Stimulated activated CD8-positive, alpha-beta memory T cell treated with anti-CD3 and anti-CD28 coated beads, Interleukin-4, amount 100 ng/mL, for 1 hour (primary cell): Measurements from ENCODE around the gene TH.
"Not testable (repeated sequence)": the region's sequence is repeated elsewhere in the genome, so short reads cannot be mapped to it uniquely, and the experiment has no call there.

Experiments
- DNase-seq, 2 donors: peaks; one replicate each; pipeline ENCODE4 v3.0.0-alpha.2; 2020; ENCODE audit warnings: low read depth in 2 of 2, low spot score in 1 of 2

The TH gene

DNA sequence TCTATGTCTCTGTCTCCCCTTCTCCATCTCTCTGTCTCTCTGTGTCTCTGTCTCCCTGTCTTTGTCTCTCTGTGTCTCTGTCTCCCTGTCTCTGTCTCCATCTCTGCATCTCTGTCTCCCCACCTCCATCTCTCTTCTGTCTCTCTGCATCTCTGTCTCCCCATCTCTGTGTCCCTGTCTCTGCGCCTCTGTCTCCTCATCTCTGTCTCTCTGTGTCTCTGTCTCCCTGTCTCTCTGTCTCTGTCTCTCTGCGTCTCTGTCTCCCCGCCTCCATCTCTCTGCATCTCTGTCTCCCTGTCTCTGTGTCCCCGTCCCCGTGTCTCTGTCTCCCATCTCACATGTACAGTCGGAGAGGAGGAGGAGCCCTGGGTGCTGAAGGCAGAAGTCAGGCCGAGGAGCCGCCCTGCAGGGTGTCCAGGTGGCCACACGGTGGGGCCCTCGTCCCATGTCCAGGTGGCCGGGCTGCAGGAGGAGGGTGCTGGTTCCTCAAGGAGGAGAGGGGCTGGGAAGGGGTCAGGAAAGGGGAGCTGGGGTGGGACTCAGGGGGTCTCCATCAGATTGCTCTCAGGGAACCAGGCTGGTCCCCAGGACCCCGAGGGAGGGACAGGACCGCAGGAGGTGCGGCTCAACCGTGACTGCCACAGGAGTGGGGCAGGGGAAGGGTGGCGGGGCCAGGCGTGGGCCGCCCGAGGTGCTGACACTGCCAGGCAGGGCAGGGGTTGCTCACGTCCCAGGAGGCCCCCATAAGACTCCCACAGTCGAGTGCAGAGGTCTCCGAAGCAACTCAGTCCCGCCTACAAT, 25.6 kb upstream of the TH start:
- DNase-seq = peak; percentile 32 to 47

- DNase-seq = no peak
Measured at GRCh38 chr11:2195756-2196088, 24.1 kb upstream of the TH start.

DNA sequence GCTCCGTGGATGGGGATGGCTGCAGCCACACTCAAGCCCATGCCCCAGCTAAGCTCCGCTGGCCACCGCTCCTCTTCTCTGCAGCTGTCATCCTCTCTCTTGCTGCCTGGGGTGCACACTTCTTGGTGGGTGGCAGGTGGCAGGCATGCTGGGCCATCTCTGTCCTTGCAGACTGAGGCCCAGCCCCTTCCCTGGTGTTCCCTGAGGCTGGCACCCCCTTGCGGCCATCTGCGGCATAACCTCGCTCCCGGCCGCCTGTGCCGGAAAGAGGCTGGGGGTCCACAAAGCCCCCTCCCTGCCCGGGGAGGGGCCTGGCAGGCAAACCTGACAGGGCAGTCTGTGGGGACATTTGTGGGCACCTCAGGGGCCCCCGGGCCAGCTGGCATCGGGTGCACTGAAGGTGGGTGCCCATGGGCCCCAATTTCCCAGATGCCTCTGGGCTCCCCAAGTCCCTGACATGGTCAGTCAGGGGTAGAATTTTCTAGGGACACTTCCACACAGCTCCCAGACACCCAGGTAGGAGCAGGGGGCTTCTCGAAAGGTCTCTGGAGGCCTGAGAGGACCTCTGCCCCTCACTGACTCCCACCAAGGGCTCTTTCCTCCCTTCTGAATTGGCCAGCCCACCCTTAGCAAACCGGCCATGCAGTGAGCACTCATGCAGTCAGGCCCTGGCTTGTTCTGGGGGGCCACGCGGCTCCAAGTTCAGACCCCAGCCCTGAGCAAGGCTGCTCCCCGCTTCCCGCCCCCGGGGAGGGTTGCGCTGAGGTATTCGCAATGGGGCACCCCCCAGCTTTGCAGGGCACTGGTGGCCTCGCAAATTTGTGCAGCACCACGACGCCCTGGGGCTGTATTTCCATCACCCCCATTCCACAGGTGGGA, 23.5 kb upstream of the TH start:
- peak; percentile 23 to 27 for DNase-seq

- DNase-seq = not testable (repeated sequence)
Measured at GRCh38 chr11:2193888-2194595, 22.4 kb upstream of the TH start.

- no peak for DNase-seq
Measured at GRCh38 chr11:2193099-2193887, 21.7 kb upstream of the TH start.

DNA sequence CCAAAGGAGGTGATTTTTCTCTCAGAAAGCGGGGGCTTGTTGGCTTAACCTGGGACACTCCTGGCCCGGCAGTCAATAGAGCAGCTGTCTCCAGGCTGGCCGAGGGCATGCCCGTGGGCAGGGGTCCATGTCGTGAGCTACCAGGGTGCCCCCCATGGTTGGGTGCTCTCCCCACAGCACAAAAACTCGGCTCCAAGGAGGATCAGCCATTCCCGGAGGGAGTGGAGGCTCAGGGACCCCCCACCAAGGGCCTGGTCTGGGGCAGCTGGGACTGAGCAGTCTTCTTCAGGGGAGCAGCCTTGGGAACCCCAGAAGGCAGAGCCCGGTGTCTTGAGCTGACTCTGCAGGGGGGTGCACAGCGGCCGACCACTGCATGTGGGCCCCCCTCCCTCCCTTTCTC, 20.8 kb upstream of the TH start:
- no peak for DNase-seq

GRCh38 chr11:2191883-2192282, 20.3 kb upstream of the TH start:
- DNase-seq = no peak

DNA sequence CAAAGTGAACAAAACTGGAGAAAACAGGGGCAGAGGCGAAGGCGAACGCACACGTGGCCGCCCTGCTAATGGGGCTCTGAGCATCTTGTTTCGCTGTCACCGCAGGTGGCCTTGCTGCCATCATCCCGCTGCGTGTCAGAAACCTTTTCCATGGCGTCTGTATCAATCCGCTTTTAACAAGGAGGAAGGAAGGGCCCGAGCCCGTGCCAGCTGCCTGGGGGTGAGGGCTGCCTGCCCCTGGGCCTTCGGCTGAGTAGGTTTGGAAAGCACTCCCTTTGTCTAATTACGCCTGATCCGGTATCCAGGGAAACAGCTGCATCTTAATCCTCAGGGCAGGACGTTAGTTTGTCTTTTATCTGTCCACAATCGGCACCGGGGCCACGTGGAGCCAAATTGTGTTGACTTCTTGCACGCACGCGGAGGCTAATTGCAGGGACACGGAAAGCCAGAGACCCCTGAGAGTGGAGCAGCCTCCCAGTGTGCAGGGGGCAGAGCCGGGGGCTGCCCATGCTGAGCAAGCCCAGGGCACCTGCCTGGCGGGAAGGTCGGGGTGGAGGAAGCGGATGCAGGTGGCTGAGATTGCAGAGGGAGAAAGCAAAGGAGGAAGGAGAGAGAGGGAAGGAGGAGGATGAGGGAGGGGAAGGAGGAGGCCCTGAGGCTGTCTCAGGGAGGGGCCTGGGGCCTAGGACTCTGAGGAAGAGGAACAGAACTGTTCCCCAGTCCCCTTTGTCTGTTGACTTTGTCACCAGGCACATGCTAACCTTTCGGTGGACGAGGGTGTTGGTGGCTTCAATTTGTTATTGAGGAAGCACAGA, 19.2 kb upstream of the TH start:
- no peak for DNase-seq

DNA sequence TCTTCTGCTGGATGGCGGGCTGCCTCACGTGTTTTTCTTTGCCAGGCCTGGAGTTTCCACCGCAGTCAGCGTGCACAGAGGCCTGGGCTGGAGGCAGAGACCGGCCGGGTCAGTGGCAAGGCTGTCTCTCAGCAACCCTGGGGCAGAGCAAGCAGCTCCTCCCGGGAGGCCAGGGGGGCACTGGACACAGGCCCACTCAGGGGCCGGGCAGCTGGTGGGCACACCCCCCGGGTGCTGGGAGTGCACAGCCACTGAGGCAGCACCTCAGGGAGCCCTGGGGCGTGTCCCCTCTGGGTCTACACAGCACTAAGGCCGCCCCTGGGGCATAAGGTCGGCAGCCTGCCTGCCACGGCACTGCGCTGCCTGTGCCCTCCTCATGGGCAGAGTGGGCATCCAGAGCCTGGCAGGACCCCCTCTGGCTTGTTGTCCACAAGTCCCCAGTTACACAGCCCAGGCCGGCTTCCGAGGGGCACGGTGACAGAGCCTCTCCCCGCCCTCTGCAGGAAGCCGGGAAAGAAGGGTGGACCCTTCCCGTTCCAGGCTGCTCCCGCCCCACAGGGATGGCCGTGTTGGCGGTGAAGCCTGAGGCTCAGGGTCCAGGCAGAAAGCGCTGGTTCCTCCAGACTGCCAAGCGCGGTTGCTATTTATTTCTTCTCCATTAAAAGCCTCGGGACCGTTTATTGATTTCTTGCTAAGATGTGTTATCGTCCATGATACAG, 18.5 kb upstream of the TH start:
- DNase-seq = no peak

DNA sequence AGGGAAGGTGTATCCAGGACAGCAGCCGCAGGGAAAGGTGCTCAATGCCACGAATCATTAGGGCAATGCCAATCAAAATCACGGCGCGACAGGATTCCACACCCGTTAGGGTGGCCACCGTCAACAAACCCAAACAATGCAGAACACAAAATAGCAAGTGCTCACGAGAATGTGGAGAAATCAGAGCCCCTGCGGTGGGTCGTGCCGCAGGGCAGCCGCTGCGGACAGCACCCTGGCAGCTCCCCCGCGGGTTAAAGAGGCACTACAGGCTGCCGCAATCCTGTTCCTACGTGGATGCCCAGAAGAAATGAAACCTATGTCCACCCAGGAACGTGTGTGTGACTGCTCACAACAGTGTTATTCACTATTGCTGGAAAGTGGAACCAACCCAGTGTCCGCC, 17.1 kb upstream of the TH start:
- DNase-seq = no peak

- DNase-seq = no peak
Measured at GRCh38 chr11:2187280-2187707, 15.7 kb upstream of the TH start.

DNA sequence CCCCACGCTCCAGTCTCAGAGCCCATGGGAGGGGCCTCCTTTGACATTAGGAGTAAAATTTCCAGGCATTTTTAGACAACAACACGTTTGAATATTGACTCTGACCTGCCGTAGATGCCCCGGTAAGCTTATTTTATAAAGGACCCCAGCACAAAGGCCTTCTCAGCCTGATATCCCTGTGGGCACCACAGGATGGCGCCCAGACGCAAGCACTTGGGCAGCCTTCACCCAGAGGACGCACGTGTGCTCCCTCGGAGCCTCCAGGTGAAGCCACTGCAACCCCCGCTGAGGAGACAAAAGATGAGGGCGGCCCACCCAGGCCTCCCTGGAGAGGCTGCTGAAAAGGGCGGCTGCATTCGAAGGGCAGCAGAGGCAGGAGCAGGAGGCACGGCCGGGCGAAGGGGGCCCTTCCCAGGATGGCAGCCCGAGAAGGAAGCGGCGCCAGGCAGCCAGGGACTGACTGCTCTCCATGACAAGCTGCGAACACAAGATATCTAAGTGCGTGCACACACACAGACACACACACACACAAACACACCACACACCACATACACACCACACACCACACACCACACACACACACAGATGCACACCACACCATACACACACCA, 15.2 kb upstream of the TH start:
- DNase-seq = peak in 1 of 2 donors; percentile 6

DNA sequence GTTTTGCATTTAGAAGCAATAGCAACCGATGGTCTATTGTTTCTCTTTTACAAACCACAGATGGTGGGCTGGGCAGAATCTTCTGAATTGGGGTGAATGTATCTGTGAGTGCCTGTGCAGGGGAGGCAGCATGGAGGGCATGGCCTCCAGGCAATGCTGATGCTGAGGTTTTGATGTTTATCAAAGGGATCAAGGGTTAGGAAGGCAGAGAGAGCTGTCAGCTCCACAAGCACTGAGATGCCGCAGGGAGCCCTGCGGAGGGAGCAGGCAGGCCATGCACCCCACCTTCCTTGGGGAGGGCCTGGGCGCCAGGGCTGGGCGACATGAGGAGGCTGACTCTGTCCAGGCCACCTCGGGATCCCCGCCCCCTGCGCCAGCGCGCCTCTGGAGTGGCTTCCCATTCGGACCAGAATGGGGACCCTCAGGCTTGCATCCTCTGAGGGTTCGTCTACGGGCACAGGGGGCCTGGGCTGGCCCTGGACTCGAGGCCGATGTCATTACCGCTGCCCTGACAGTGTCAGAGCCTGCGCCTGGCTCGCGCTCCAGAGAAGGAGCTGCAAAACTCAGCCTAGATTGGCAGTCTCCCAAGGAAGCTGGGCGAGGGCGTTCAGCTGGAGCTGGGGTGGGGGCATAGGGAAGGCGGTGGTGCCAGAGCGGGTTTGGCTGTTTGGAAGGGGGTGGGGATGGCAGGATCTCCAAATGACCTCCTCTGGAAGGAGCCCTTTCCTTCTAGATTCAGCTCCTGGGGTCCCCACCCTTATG, 13.9 kb upstream of the TH start:
- no peak for DNase-seq

DNA sequence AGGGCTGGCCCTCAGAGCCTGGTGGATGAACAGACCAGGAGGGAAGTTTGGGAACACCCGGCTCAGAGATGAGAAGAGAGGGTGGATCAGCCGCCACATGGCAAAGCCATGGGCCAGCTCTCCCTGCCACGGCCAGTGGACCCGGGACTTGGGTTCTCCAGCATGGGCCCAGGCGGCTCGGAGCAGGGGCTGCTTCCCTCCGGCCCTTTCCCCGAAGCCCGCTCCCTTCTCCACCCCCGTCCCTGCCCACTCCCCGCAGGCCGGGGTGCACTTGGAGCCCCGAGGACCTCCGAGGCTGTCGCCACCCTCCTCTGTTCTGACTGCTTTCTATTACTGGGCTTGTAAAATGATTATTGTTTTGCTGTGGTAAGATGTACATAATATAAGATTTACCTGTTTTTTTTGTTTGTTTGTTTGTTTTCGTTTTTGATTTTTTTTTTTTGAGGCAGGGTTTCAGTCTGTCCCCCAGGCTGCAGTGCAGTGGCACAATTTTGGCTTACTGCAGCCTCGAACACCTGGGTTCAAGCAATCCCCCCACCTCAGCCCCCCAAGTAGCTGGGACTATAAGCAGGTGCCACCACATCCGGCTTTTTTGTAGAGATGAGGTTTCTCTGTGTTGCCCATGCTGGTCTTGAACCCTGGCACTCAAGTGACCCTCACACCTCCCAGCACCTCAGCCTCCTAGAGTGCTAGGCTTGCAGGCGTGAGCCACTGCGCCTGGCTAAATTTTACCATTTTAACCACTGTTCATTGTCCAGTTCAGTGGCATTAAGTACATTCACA, 11.3 kb upstream of the TH start:
- no peak for DNase-seq

DNA sequence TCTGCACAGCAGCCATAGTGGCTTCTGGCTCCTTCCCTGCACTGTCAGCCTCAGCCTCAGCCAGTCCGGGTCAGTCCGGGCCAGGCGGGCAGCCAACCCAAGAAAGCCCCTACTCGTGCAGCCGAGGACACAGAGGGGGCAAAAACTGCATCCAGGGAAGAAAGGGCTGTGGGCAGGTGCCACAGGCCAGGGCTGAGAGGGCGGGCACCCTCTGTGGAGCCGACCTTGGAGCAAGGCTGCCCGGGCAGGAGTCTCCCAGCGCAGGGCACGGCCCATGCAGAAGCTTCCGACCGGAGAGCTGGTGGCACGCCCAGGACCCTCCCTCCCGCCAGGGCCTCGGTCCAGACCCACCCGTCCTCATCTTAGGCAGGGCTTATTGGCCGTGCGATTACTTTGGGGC, 10.5 kb upstream of the TH start:
- DNase-seq = no peak

- no peak for DNase-seq
Measured at GRCh38 chr11:2180789-2181370, 9.3 kb upstream of the TH start.

- no peak for DNase-seq
Measured at GRCh38 chr11:2180347-2180746, 8.7 kb upstream of the TH start.
